Measurements from ENCODE around the gene GJB2. TPM values are rescaled to one million over a fixed set of nuclear protein-coding genes. Genes with fewer than 3 reads are reported as not detected.

Gene GJB2
- total RNA-seq, 2 donors from 2014 or later = 41.5 to 50.4 TPM

DNA sequence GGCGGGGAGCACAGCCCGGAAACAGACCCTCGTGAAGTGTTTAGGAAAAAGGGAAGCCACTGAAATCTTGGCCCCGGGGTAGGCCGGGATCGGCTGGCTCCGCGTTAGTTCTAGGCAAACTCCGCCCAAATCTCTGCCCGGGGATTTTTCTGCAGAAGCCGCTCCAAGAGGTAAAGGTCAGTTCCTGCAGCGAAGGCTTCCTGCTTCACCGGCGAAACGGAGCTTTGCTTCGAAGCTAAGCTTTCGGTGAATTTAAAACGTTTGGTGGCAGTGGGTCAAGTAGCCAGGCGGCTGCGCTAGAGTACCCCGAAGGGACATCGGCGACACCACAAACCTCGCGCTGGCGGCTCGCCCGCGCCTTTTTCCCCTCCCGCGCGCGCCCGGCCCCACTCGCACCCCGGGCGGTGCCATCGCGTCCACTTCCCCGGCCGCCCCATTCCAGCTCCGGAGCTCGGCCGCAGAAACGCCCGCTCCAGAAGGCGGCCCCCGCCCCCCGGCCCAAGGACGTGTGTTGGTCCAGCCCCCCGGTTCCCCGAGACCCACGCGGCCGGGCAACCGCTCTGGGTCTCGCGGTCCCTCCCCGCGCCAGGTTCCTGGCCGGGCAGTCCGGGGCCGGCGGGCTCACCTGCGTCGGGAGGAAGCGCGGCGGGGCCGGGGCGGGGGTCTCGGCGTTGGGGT is 441 bp downstream of the GJB2 start:
- Histone ChIP-seq H3K4me3 (peak overlapping the region; percentile 71), H3K9ac (ENCODE audit: low read depth in 2 of 2, low read length in 2 of 2) (peak overlapping the region; percentile 58 to 87), H3K36me3 (no peaks in the 10 kb centered on the region), H3K4me1 (peaks cover 5% of the 10 kb centered on the region), H3K27ac (peak overlapping the region; percentile 73), H3K27me3 (peaks cover 34% of the 10 kb centered on the region), H3K9me3 (no peaks in the 10 kb centered on the region)
- peak; percentile 75 for DNase-seq
- intact Hi-C loops (cut with DNase I) = loop anchor here (10.0 kb wide), 1 partner anchor 733 kb away; no protein-coding TSS in a partner anchor
- TF ChIP-seq, protein P1, sequence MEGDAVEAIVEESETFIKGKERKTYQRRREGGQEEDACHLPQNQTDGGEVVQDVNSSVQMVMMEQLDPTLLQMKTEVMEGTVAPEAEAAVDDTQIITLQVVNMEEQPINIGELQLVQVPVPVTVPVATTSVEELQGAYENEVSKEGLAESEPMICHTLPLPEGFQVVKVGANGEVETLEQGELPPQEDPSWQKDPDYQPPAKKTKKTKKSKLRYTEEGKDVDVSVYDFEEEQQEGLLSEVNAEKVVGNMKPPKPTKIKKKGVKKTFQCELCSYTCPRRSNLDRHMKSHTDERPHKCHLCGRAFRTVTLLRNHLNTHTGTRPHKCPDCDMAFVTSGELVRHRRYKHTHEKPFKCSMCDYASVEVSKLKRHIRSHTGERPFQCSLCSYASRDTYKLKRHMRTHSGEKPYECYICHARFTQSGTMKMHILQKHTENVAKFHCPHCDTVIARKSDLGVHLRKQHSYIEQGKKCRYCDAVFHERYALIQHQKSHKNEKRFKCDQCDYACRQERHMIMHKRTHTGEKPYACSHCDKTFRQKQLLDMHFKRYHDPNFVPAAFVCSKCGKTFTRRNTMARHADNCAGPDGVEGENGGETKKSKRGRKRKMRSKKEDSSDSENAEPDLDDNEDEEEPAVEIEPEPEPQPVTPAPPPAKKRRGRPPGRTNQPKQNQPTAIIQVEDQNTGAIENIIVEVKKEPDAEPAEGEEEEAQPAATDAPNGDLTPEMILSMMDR (IDR thresholded peaks at IDR 0.05) = no peak

DNA sequence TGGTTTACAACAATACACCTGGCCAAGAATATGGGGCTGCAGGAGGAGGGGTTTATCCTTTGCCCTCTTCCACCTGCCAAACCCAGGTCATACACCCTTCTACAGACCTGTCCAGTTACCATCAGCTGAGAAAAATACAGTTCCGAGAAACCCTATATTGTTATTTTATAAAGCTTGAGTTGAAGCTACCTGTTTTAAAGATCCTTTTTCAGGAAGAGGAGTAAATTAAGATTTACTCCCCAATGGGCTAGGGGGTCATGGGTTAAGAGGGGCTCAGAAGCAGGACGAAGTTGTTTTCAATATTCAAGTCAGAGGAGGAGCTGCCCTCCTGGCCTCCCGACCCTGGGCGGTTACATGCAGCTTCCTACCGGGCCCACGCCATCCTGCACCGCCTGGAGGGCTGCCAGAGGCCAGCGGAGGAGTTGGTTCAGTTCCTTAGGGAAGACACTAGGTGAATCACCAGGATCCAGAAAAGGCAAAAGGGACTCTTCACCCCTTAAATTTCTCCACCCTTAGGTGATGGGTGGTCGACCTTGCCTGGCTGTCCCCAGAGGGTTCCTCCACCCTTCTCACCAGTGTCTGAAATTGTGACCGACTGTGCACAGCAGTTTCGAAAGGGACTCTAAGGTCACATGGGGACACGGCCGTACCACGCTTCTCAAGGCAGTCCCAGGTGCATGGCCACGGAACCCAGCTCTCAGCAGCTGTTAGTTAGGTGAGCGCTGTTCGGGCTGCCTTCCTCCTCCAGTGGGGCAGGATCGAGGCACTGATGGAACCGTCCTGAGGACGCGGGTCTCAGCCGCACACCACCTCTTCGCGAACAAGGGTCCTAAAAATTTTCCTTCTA is 1.2 kb downstream of the GJB2 start:
- H3K4me1 ChIP-seq = peaks cover 5% of the 10 kb centered on the region
- intact Hi-C loops (cut with DNase I) = loop anchor here (10.0 kb wide), 1 partner anchor 733 kb away; no protein-coding TSS in a partner anchor
- H3K27me3 ChIP-seq = peaks cover 34% of the 10 kb centered on the region
- no peaks in the 10 kb centered on the region for H3K9me3 ChIP-seq
- peak overlapping the region; percentile 73 for H3K27ac ChIP-seq
- peak overlapping the region; percentile 71 for H3K4me3 ChIP-seq
- TF ChIP-seq, protein P1 (IDR thresholded peaks at IDR 0.05) = no peak
- peak overlapping the region; percentile 58 to 87 for H3K9ac ChIP-seq (ENCODE audit: low read depth in 2 of 2, low read length in 2 of 2)
- DNase-seq = peak; percentile 86
- H3K36me3 ChIP-seq = no peaks in the 10 kb centered on the region

DNA sequence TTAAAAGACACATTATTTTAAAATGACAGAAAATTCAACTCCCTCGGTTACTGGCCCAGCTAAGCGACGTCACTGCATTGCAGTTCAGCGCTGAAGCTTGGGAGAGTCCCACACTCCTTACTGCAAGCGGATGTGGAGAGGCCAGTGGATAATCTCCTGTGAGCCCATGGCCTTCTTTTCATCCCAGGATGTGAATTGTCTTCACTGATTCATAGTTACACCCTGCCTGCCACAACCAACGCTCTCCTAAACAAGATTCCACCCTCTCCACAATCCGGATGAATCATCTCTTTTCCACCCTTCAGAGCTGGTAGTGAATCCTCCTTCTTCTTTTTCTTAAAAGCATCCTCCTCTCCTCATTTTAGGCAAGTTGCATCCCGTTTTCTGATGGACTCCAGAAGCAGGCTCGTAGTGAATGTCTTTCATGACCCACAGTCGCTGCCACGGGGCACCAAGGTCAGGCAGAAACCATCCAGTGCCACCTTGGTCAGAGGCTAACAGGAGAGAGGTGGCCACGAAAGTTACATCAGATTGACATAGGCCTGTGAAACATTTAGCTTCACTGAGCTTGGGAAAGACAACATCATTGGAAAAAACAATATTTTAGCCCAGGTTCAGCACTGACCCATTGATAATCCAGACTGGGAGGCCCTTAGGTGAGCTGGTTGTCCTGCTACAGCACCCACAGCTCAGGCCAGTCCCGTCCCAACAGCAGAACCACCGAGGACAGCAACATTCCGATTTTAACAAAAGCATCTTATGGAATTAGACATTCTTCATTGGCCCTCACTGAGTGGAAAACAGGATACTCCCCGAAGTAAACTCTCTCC is 2.0 kb downstream of the GJB2 start:
- TF ChIP-seq, protein P1 (IDR thresholded peaks at IDR 0.05) = no peak
- Histone ChIP-seq H3K4me3 (no peak overlapping the region), H3K36me3 (no peaks in the 10 kb centered on the region), H3K27me3 (peaks cover 34% of the 10 kb centered on the region), H3K27ac (peak overlapping the region; percentile 73), H3K9me3 (no peaks in the 10 kb centered on the region), H3K4me1 (peaks cover 5% of the 10 kb centered on the region), H3K9ac (ENCODE audit: low read depth in 2 of 2, low read length in 2 of 2) (peak overlapping the region in 1 of 2 donors; percentile 87)
- intact Hi-C loops (cut with DNase I) = loop anchor here (10.0 kb wide), 1 partner anchor 734 kb away; no protein-coding TSS in a partner anchor
- DNase-seq = no peak

DNA sequence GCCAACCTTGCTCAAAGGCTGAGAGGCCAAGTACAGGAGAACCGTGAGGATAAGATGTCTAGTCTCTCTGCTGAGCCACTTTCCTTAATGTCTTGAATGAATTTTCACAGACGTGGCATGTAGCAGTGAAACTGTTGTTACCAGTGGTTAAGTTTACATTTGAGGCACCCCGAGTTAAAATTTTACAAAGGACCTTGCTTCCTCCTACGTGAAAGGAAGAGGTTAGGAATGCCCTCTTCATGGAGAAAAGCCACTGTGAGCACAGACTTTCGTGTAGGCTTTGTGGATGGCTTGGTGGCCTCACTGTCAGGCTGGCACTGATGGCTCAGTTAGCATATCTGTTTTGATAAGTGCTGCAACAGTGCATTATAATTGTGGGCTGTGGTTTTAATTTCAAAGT is 2.7 kb downstream of the GJB2 start:
- TF ChIP-seq, protein P1 (IDR thresholded peaks at IDR 0.05) = no peak
- Histone ChIP-seq H3K4me3 (no peak overlapping the region), H3K9ac (ENCODE audit: low read depth in 2 of 2, low read length in 2 of 2) (peak overlapping the region in 1 of 2 donors; percentile 48)

More for the DNA sequence above, 2.7 kb downstream of the GJB2 start:
- H3K4me1 ChIP-seq = peaks cover 5% of the 10 kb centered on the region
- intact Hi-C loops (cut with DNase I) = loop anchor here (10.0 kb wide), 1 partner anchor 735 kb away; no protein-coding TSS in a partner anchor
- H3K9me3 ChIP-seq = no peaks in the 10 kb centered on the region
- H3K27me3 ChIP-seq = peaks cover 28% of the 10 kb centered on the region
- no peak for DNase-seq
- H3K36me3 ChIP-seq = no peaks in the 10 kb centered on the region
- no peak overlapping the region for H3K27ac ChIP-seq

All from colonic mucosa (tissue), 4 donors.